C4-2B (cell line): ENCODE results near the gene SPDYE5.
"Not testable (repeated sequence)": the region's sequence is repeated elsewhere in the genome, so short reads cannot be mapped to it uniquely, and the experiment has no call there.

Experiments used
- H3K27ac ChIP-seq: fragments of 450-650 bp; 2 replicates; pipeline ENCODE4 v1.5.1; 2017
- ZFX ChIP-seq: fragments of 450-650 bp; IDR thresholded peaks from 2 replicates; pipeline ENCODE4 v1.6.1; 2017
- TF ChIP-seq, protein P1 (sequence below): fragments of 450-650 bp; conservative IDR thresholded peaks from 2 replicates; pipeline ENCODE4 v1.5.1; 2017; ENCODE audit warnings: mild to moderate bottlenecking

SPDYE5 gene, protein sequence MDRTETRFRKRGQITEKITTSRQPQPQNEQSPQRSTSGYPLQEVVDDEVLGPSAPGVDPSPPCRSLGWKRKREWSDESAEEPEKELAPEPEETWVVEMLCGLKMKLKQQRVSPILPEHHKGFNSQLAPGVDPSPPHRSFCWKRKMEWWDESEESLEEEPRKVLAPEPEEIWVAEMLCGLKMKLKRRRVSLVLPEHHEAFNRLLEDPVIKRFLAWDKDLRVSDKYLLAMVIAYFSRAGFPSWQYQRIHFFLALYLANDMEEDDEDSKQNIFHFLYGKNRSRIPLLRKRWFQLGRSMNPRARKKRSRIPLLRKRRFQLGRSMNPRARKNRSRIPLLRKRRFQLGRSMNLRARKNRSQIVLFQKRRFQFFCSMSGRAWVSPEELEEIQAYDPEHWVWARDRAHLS

DNA sequence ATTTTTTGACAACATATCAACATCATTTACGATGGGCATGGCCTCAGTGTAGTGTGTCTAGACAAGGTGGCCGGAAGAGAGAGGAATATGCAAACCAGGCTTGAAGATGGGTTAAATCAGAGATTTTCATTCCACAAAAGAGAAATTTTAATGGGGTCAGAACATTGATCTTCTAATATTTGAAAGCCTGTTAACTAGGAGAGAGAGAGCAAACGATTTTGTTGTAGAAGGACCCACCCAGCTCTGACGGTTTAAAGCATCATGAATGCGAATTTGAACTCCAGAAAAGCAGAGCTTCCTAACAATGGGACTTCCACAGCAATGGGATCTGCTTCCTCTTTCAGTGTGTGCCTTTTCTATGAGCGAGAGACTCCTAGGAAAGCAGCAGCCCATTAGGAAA, at the start of gene SPDYE5:
TSS of gene SPDYE5 (plus strand) at position 301 of the 400 bp plus-strand sequence. CDS start 1,728 bp downstream, outside the sequence.
- H3K27ac ChIP-seq = not testable (repeated sequence)

DNA sequence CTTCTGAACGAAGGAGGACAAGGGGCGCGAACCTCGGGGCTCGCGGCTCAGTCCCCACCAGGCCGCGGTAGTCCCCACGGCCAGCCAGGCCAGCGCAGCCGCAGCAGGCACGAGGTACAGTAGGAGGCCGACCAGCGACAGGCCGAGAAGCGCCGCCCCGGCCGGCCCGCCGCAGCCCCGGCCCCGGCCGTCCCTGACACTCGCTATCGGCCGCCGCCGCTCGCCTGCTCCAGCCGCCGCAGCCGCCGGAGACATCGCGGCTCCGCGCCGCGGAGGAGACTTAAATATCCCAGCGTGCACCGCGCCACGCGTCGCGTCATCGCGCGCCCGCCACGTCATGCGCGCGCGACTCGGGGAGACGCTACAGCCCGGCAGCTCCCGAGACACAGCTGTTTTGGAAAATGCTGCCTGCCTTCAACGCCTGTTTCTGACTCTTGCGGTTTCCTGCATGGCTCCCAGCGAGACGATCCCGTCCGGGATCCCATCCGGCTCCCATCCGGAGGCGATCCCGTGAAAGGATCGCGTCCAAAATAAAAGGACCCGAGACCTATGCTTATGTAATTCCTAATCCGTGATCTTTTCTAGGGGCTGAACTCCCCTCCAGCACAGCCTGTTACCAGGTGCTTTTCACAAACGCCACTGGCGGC, 49.5 kb upstream of the SPDYE5 start:
- peak; percentile 68 for TF ChIP-seq ZFX

DNA sequence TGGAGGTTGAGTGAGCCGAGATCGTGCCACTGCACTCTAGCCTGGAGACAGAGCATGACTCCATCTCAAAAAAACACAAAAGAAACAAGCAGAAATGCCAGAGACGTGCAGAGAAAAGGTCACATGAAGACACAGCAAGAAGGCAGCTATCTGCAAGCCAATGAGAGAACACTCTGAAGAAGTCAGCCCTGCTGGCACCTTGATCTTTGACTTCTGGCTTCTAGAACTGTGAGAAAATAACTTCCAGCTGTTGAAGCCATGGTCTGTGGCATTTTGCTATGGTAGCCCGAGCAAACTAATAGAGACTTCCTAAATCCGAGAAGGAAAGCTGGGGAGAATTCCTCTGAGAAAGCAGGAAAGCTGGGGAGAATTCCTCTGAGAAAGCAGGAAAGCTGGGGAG, 42.2 kb upstream of the SPDYE5 start:
- not testable (repeated sequence) for H3K27ac ChIP-seq

More for the DNA sequence above, 49.5 kb upstream of the SPDYE5 start:
- peak overlapping the region; percentile 75 for H3K27ac ChIP-seq

DNA sequence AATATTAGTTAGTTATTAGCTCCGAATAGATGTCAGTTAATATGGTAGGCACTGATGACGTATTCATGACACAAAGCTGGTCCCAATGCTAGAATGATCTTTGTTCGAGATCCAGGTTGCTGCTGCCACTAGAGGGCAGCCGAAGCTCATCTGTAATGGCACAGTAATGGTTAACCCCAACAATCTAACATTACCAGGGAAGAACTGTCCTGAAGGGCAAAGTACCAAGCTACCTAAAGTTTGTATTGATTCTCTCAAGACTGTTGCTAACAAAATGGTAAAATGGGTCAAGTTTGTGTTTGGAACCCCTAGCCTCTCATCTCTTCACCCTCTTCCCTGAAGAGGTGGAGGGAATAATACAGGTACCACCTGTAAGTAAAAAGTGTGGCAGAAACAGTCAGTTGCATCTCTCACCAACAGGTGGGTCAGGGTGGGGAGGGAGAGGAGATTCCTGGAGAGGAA, 39.6 kb upstream of the SPDYE5 start:
- TF ChIP-seq, protein P1, sequence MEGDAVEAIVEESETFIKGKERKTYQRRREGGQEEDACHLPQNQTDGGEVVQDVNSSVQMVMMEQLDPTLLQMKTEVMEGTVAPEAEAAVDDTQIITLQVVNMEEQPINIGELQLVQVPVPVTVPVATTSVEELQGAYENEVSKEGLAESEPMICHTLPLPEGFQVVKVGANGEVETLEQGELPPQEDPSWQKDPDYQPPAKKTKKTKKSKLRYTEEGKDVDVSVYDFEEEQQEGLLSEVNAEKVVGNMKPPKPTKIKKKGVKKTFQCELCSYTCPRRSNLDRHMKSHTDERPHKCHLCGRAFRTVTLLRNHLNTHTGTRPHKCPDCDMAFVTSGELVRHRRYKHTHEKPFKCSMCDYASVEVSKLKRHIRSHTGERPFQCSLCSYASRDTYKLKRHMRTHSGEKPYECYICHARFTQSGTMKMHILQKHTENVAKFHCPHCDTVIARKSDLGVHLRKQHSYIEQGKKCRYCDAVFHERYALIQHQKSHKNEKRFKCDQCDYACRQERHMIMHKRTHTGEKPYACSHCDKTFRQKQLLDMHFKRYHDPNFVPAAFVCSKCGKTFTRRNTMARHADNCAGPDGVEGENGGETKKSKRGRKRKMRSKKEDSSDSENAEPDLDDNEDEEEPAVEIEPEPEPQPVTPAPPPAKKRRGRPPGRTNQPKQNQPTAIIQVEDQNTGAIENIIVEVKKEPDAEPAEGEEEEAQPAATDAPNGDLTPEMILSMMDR = peak; percentile 66
- not testable (repeated sequence) for H3K27ac ChIP-seq

DNA sequence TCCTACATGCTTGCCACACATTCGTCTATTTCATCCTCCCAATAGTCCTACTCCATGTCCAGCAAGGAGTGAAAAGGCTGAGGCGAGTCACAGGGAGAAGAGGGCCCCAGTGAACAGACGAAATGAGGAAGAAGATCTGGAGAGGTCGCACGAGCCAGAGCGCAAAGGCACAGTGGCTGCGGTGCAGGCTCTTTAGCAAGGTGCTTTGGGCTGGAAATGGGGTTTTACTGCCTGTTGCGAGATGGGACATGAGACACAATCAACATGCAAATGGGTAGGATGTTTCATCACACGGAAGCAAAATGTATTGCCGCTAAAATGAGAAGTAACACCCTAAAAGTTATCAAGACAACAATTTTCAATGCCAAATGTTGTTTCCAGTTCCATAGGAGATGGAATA, 35.7 kb upstream of the SPDYE5 start:
- H3K27ac ChIP-seq = not testable (repeated sequence)

DNA sequence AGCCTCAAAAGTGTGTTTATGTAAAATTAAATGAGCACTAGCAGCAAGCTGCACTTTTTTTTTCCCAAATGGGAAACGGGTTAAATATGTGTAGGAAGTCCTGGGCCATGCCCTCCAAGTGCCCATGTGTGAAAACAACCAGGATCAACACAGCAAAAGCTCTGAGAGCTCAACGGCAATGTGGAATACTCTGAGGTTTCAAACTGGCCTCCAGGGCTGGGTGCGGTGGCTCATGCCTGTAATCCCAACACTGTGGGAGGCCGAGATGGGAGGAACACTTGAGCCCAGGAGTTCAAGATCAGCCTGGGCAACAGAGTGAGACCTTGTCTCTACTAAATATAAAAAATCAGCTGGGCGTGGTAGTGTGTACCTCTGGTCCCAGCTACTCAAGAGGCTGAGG, 34.1 kb upstream of the SPDYE5 start:
- H3K27ac ChIP-seq = not testable (repeated sequence)

DNA sequence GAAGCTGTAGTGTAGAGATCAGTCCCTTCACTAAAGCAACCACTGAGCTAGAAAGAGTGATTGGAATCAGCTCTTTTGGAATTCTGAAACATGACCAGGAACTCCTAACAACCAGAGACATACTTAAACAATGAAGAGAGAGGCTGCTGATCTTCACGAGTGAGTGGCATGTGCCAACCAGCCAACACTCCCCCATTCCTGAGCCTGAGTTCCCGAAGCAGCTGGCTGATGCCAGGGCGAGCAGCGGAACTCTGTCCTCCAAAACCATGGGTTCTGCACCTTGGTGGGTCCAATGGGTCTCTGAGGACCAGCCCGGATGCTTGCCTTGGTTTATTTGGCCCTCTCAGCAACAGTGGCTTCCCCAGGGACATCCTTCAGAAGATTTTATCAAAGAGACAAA, 31.6 kb upstream of the SPDYE5 start:
- not testable (repeated sequence) for H3K27ac ChIP-seq

DNA sequence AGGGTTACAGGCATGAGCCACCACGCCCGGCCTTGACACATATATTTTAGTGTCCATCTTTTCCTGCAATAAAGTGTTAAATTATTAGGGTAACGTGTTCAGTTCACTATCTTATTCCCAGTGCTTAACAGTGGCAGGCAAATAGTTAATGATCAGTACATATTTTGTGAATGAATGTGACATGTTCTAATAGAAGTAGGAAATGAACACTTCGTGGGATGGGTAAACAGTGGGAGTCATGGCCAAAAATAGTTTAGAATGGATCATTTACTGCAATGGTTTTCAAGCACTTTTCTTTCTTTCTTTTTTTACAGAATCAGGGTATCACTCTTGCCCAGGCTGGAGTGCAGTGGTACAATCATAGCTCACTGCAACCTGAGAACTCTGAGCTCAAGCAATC, 22.0 kb upstream of the SPDYE5 start:
- not testable (repeated sequence) for H3K27ac ChIP-seq

DNA sequence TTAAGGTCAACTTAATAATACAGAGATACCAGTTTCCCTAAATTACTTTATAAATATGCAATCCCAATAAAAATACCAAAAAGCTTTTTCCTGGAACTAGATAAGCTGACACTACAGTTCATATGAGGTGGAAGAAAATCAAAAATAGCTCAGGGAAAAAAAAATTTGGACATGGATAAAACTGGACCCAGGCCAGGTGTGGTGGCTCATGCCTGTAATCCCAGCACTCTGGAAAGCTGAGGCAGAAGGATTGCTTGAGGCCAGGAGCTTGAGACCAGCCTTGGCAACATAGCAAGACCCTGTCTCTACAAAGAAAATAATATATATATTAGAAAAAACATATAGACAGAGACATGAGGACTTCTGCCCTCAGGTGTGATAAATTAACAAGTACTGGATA, 14.7 kb upstream of the SPDYE5 start:
- H3K27ac ChIP-seq = not testable (repeated sequence)

DNA sequence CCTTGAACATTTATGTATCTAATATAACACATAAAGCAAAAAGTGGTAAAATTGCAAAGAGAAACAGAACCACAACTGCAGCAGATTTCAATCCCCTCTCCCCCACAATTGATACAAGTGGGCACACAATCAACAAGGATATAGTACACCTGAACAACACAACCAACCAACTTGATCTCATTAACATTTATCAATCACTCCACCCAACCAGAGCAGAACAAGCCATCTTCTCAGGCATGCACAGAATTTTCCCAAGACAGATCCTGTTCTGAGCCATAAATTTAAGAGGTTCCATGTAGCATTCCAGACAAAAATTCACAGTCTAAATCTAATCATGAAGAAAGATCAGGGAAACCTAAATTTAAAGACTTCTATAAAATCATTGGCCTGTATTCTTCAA, 11.8 kb upstream of the SPDYE5 start:
- not testable (repeated sequence) for H3K27ac ChIP-seq

DNA sequence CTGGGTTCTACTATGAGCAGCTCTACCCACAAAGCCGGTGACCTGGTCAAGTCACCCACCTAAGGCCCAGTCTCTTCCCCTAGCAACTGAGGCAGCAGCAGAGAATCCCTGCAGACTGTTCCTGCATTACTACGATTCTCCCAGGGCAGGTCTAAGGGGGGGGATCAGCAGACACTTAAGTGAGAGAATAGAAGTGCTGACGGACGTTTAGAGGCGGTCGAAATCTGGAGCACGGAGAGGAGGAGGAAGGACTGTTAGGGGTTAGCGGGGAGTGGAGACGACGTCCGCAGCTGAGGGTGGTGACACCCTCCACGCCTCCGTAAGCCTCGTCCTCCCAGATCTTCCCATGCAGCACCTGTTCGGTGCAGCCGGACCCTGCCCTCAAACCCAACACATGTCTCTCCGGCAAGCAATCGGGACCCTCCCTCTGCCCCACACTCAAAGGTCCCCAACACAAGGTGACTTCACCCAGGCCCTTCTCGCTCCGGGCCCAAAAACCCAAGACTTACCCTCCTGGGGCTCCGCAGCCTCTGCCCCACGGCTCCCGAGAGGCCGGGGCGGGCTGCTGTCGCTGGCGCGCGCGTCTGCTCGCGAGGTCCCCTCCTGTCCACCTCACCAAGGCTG, 6.7 kb upstream of the SPDYE5 start:
- peak overlapping the region; percentile 84 for H3K27ac ChIP-seq

DNA sequence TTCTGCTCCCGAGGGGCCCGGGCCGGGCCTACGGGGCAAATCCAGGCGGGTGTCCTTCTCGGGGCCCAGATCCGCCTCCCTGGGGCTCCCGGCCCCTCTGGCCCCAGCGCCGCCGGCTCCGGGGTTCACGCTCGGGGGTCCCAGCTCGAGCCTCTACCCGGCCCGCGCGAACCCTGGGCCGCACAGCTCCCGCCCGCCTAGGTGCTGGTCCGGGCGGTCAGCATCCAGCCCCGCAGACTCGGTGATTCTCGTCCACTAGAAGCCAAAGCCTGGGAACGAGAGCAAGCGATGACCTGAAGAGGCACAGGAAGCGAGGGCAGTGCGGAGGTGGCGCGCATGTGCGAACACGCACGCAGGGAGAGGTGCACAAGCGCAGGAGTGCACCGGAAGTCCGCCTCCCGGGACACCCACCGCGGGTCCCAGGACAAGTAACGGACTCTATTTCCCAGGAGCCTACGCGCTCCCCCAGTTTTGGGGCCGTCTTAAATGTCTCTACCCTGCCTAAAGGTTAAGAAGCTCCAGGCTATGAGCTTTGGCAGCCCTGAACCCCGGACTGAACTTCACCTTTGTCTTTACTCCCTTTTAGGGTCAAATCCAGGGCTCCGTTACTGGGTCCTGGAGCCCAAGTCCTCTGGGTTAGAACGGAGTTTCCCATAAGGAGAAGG, 6.0 kb upstream of the SPDYE5 start, which contains the start of gene POM121C:
TSS of gene POM121C (minus strand) at position 321 of the 665 bp plus-strand sequence. CDS start 44,803 bp downstream, outside the sequence.
- H3K27ac ChIP-seq = peak within 1 kb of the TSS; percentile 84
- TF ChIP-seq ZFX = peak; percentile 72

DNA sequence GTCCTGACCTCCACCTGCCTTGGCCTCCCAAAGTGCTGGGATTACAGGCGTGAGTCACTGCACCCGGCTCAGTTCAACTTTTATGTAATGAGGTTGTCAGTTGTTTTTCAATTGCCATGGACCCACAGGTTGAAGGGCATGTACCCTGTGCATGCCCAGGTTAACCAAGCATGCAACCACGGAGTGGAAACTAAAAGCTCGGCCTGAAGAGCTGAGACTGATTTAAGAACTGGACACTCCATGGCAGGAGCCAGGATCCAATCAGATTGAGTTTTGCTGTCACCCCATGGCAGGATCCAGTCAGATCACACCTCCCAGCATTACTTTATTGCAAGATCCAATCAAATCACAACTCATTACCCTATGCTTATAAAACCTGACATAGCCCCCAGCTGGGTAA, 16.9 kb downstream of the SPDYE5 start:
- not testable (repeated sequence) for H3K27ac ChIP-seq

DNA sequence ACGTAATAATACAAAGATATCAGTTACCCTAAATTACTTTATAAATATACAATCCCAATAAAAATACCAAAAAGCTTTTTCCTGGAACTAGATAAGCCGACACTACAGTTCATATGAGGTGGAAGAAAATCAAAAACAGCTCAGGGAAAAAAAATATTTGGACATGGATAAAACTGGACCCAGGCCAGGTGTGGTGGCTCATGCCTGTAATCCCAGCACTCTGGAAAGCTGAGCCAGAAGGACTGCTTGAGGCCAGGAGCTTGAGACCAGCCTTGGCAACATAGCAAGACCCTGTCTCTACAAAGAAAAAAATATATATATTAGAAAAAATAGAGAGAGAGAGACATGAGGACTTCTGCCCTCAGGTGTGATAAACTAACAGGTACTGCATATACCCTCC, 26.7 kb downstream of the SPDYE5 start:
- H3K27ac ChIP-seq = not testable (repeated sequence)

DNA sequence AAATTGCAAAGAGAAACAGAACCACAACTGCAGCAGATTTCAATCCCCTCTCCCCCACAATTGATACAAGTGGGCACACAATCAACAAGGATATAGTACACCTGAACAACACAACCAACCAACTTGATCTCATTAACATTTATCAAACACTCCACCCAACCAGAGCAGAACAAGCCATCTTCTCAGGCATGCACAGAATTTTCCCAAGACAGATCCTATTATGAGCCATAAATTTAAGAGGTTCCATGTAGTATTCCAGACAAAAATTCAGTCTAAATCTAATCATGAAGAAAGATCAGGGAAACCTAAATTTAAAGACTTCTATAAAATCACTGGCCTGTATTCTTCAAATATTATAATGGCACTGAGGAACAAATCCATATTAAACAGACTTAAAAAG, 29.6 kb downstream of the SPDYE5 start:
- H3K27ac ChIP-seq = not testable (repeated sequence)

DNA sequence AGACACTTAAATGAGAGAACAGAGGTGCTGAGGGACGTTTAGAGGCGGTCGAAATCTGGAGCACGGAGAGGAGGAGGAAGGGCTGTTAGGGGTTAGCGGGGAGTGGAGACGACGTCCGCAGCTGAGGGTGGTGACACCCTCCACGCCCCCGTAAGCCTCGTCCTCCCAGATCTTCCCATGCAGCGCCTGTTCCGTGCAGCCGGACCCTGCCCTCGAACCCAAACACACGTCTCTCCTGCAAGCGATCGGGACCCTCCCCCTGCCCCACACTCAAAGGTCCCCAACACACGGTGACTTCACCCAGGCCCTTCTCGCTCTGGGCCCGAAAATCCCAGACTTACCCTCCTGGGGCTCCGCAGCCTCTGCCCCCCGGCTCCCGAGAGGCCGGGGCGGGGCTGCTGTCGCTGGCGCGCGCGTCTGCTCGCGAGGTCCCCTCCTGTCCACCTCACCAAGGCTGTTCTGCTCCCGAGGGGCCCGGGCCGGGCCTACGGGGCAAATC, 35.2 kb downstream of the SPDYE5 start:
- H3K27ac ChIP-seq = peak overlapping the region; percentile 89
